ENCODE data around the gene HORMAD1.
"Not testable (repeated sequence)": the region's sequence is repeated elsewhere in the genome, so short reads cannot be mapped to it uniquely, and the experiment has no call there.

HORMAD1 gene

GRCh38 chr1:150696995-150697927 is 23.4 kb downstream of the HORMAD1 start, which contains the start of gene GOLPH3L:
Gene GOLPH3L, minus strand, starts transcription at chr1:150697154. Its CDS starts 2,316 bp downstream, at chr1:150694838.
- peak; percentile 99 for DNase-seq

- DNase-seq: no peak
These were observed 24.1 kb downstream of the HORMAD1 start for GRCh38 chr1:150696590-150696989.

- no peak for DNase-seq
These were observed 24.5 kb downstream of the HORMAD1 start for GRCh38 chr1:150696162-150696561.

DNA sequence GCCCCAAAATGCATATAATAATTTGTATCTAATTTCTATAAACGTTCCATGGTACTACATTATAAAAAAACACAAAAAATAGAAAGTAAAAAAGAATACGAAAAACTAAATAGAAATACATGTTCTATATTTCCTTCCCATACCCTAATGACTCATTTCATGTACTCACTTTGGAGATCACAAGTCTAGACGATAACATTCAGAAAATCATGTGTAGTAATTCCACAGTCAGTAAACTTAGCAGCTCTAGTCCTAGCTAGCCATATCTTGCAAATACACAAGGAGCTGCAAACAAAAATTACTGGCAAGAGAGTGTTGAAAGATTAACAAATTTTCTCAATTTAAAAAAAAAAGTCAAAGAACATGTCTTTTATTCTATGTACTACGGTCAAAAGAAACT is 25.1 kb downstream of the HORMAD1 start:
- DNase-seq: no peak

DNA sequence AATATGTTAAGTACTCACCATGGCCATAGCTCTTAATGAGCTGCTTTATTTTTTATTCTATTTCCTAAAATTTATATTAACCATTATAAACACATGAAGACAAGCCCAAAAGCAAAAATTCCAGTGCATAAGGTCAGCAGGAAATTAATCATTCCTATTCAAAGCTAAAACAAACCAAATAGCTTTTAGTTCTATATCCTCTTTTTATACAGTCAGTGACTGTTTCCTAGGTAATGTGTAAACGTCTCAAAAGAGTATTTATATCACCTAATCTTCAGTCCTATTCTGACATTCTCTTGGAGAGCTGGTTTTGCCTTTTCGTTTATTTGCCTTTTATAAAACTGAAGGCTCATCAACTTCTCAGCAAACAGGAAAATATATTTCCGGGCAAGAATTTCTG is 28.0 kb downstream of the HORMAD1 start:
- DNase-seq: no peak

DNA sequence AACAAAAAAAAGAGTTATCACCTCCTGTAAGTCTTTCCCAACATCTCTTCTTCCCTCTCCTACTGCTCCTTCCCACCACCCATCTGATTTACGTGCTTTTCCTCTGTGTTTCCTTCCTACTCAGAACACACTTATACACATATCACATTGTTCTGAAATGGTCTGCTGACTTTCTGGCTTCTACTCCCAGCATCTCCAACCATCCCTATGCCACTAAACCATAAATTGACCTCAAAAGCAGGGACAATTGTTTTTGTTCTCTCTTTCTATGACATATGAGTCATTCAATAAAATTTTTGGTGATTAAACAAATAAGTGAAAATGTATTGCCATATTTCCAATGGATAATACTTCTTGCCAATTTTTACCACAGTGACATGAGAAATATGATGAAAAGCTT is 31.9 kb downstream of the HORMAD1 start:
- no peak for DNase-seq

DNA sequence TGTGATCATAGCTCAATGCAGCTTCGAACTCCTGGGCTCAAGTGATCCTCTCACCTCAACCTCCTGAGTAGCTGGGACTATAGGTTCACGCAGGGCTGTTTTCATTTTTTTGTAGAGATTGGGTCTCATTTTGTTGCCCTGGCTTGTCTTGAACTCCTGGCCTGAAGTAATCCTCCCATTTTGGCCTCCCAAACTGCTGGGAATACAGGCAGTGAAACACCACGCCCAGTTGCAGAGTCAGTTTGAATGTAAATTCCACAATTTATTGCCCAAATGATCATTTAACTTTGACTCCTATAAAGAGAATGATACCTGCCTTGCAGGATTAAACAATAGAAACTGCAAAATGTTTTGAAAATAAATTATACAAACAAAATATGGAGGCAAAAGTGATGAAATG is 34.4 kb downstream of the HORMAD1 start:
- no peak for DNase-seq

DNA sequence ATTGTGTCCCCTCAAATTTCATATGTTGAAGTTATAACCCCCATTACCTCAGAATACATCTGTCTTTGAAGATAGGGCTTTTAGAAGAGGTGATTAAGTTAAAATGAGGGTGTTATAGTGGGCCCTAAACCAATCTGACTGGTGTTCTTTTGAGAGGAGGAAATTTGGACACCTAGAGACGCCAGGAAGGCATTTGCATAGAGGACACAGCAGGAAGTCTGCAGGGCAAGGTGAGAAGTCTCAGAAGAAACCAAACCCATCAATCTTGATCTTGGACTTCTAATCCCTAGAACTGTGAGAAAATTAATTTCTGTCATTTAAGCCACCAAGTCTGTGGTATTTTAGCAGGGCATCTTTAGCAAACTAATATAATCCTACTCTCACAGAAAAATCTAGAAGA is 36.8 kb downstream of the HORMAD1 start:
- DNase-seq: no peak

DNA sequence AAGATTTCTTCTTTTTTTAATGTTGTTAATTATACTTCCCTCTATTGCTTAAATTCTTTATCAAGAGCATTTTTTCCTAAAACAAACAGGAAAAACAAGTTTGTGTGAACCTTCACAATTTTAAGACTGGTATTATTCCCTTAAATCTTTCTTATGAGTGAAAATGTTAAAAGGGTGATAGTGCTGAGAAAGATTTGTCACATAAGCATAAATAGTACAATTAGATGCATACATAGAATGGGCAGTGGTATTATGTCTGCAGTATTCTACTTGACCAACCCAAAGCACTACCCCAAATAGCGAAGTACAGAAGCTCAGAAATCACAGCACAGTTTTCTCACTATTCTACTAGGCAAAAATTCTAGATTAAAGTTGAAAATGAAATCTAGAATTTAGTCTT is 41.7 kb downstream of the HORMAD1 start:
- DNase-seq: no peak

DNA sequence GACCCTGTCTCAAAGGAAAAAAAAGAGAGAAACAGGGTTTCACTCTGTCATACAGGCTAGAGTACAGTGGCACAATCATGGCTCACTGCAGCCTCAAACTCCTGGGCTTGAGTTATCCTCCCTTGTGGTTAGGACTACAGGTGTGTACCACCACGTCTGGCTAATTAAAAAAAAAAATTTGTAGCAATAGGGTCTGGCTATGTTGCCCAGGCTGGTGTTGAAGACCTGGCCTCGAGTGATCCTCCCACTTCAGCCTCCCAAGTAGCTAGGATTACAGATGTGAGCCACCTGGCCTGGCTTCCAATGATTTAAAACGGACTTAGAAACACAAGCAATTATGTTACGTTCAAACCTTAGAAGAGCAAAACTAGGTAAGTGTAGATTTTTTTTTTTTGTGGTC is 45.8 kb downstream of the HORMAD1 start:
- DNase-seq: no peak

DNA sequence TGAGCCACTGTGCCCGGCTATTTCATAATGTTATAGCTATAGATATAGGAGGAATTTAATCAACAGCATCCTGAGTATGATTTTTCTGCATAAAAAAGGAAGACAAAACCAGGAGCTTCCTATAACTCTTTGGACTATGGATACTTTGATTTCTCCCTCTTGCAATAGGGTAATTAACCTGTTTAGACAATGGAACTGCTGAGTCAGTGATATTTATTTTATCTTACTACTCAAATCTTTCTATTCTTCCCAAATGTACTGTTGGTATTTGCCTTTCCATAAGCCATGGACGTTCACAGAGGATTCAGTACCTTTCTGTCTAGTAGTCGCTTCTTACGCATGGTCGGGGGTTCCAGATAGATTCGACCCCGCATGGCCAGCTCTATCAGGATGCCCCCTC is 57.4 kb downstream of the HORMAD1 start:
- no peak for DNase-seq

DNA sequence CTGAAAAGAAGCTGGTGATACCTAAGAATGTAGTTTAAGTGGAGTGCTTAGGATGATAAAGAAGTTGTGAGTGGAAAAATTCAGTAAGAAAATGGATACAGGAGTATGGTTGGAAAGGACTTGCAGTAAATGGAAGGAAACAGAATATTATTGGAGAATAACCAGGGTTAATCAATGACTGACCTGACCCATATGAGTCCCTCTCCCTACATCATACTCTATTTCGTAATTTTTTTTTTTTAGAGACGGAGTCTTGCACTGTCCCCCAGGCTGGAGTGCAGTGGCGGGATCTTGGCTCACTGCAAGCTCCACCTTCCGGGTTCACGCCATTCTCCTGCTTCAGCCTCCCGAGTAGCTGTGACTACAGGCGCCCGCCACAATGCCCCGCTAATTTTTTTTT is 57.9 kb downstream of the HORMAD1 start:
- DNase-seq: no peak

DNA sequence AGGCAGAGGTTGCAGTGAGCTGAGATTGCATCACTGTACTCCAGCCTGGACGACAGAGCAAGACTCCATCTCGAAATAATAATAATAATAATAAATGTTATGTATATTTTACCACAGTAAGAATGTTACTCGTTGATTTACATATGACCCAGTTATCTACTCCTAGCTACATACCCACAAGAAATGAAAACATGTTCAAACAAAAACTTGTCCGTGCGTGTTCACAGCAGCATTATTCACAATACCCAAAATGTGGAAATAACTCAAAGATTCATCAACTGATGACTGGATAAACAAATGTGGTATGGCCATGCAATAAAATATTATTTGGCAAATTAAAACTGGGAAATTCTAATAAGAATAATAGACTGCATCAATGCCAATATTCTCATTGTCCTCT is 59.5 kb downstream of the HORMAD1 start:
- DNase-seq: no peak

DNA sequence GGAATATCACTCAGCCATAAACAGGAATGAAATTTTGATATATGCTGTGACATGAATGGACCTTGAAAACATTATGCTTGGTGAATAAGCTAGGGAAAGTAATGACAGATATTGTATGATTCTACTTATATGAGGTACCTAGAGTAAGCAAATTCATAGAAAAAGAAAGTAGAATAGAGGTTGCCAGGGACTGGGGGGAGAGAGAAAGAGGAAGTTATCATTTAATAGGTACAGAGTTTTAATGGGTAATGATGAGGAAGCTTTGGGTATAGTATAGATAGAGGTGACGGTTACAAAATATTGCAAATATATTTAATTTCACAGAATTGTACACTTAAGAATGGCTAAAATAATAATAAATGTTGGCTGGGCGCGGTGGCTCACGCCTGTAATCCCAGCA is 60.1 kb downstream of the HORMAD1 start:
- DNase-seq: no peak

DNA sequence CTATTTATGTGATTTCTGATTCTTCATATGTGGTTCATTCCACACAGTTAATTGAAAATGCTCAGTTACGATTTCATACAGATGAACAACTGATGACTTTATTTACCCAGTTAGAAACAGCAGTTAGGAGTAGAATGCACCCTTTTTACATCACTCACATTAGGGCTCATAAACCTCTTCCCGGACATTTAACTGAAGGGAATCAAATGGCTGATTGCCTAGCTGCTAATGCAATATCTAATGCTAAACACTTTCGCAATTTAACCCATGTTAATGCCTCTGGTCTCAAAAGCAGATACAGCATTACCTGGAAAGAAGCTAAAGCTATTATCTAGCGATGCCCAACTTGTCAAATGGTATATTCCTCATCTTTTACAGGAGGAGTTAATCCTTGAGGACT is 63.6 kb downstream of the HORMAD1 start:
- not testable (repeated sequence) for DNase-seq

DNA sequence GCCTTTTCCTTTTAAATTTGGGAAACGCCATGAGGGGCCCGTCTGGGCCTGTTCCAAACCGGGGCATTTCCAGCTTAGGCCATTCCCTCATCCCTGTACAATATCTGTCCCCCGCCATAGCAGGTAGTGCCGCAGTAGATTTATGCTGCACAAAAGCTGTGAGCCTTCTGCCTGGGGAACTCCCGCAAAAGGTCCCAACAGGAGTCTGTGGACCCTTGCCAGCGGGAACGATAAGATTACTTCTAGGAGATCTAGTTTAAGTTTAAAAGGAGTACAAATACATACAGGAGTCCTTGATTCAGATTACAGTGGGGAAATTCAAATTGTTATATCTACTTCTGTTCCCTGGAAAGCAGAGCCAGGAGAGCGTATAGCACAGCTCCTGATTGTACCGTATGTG is 66.1 kb downstream of the HORMAD1 start:
- not testable (repeated sequence) for DNase-seq

DNA sequence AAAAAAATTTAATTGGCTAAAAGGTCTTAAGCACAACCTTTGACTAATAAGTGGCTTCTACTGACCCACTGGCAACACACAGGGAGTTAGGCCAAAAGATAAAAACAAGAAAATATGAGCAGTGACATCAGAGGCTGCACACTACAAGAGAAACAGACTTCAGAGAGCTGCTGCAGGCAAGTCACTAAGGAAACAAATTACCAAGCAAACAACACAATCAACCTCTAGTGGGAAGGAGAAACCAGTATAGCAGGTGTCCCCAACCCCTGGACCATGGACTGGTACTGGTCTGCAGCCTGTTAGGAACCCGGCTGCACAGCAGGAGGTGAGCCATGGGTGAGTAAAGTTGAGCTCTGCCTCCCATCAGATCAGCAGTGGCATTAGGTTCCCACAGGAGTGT is 70.5 kb downstream of the HORMAD1 start:
- no peak for DNase-seq

DNA sequence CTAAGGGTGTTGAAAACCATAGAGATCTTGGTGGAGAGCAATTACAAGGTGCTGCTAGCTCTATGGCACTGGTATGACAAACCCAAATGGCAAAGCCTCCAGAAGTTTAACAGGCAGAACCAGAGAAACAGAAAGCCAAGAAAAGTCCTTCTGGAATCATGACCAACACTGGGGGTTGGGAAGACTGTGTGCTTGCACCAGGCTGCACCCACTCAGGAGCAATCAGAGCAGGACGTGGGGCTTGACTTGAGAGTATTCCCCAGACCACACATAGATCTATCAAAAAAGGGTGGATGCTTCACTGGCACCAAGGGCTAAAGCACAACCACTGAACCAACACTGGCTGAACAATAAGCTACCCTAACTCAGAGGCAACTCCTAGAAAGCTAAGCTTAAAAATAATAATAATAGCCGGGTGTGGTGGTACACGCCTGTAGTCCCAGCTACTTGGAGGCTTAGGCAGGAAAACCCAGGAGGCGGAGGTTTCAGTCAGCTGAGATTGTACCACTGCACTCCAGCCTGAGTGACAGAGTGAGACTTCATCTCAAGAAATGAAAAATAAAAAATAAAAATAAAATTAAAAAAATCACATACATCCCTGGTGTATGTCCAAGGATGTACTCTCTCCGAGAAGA is 71.1 kb downstream of the HORMAD1 start:
- no peak for DNase-seq
